Peyer's patch (tissue), 4 donors: ENCODE measurements around the gene ITIH5. TPM values are rescaled to one million over a fixed set of nuclear protein-coding genes. Genes with fewer than 3 reads are reported as not detected.
"Not testable (repeated sequence)": the region's sequence is repeated elsewhere in the genome, so short reads cannot be mapped to it uniquely, and the experiment has no call there.

ENCODE experiments used
- DNase-seq, 3 donors: peaks; one replicate each; pipeline ENCODE4 v3.0.0-alpha.2; 2017 to 2019
- H3K27ac ChIP-seq, 4 donors: fragments of 200-600 bp; sonication (generic); one replicate each; pipeline ENCODE4 v1.5.1; 2016 to 2019
- H3K27me3 ChIP-seq, 2 donors: fragments of 200-600 bp; sonication (generic); one replicate each; pipeline ENCODE4 v1.5.1; 2019
- H3K36me3 ChIP-seq, 3 donors: fragments of 200-600 bp; sonication (generic); one replicate each; pipeline ENCODE4 v1.5.1; 2016 to 2019
- H3K4me1 ChIP-seq, 4 donors: fragments of 200-600 bp; sonication (generic); one replicate each; pipeline ENCODE4 v1.5.1; 2016 to 2019
- H3K4me3 ChIP-seq, 4 donors: fragments of 200-600 bp; sonication (generic); 1 replicate in 3 of 4; 2 replicates in 1 of 4; pipeline ENCODE4 v1.5.1; 2016 to 2019; ENCODE audit warnings: mild to moderate bottlenecking in 1 of 4
- H3K9me3 ChIP-seq, 4 donors: fragments of 200-600 bp; sonication (generic); one replicate each; pipeline ENCODE4 v1.5.1; 2016 to 2019; ENCODE audit warnings: mild to moderate bottlenecking in 1 of 4
- POLR2A ChIP-seq, 2 donors: fragments of 450-650 bp; IDR thresholded peaks; one replicate each; pipeline ENCODE4 v1.5.1; 2017; ENCODE audit warnings: antibody characterized with exemption in 2 of 2, mild to moderate bottlenecking in 2 of 2, moderate library complexity in 2 of 2
- total RNA-seq, 4 donors: library from RNA; depleted of rRNA; stranded (reverse); fragments of >200 nt; gene quantifications; one replicate each; pipeline ENCODE4 v1.1.0, GENCODE V29; 2016
- TF ChIP-seq, protein P1 (sequence below), 6 experiments: fragments of 450-650 bp in 4 of 6; fragments of 200-600 bp in 2 of 6; sonication (generic) in 1 of 6; IDR thresholded peaks; one replicate each; pipeline ENCODE4 v1.5.1; 2017 to 2019; ENCODE audit warnings: antibody characterized with exemption in 6 of 6, mild to moderate bottlenecking in 3 of 6, moderate library complexity in 1 of 6

Gene ITIH5
- total RNA-seq = 10 to 100 TPM in 1 of 4 donors, 1 to 10 TPM in 3; 1.9 to 29.7 (median 4.9) TPM

DNA sequence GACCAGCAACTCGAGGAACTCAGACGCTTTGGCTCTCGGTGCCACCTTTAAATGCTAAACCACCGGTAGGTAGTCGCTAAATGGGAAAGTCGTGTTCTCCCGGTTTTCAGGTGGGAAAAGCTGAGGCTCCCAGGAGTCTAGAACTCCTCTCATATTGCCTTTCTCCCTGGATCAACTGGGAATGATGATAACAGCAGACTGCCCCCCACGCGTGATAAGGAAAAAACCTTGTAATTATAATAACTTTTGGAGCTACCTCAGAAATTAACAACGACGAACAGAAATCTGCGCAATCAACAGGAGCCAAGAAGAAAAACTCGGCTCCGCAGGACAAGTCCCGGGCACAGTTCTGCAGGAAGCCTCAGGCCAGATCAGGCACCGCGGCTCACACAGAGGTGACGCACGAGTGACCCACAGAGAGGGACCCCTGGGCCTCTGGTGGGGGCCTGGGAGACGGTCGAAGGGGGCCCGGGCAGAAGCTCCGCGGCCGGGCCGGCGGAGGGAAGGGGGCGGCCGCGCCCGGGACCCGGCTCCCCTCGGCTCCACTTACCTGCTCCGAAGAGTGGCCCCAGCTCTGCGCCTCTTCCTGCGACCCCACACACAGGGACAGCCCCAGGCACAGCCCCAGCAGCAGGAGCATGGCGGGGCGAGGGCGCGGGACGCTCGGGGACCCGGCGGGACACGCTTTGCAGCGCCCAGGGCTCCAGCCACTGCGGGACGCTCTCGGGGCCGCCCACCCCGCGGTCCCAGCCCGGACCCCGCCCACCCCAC lies at the start of gene ITIH5:
Gene ITIH5, minus strand, starts transcription at position 714 of the 771 bp plus-strand sequence. Its CDS starts 74 bp downstream, at position 640.
- no peak for DNase-seq

DNA sequence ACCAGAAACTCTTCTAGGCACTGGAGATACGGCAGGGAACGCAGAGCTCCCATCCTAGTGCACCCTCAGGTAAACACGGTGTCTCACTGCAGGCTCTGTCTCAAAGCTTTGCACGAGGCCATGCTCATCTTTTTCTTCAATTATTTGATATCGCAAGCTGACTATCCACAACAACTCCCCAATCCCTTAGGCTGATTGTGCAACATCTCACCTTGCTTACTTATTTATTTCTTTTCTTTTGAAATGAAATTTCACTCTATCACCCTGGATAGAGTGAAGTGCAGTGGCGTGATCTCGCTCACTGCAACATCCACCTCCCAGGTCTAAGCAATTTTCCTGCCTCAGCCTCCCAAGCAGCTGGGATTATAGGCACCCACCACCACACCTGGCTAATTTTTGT lies 48.7 kb upstream of the ITIH5 start:
- no peaks in the 10 kb centered on the region for H3K36me3 ChIP-seq
- no peaks in the 10 kb centered on the region for H3K4me1 ChIP-seq
- no peak for DNase-seq
- no peak overlapping the region for H3K27ac ChIP-seq
- H3K27me3 ChIP-seq = no peaks in the 10 kb centered on the region
- H3K9me3 ChIP-seq = no peaks in the 10 kb centered on the region
- TF ChIP-seq, protein P1, sequence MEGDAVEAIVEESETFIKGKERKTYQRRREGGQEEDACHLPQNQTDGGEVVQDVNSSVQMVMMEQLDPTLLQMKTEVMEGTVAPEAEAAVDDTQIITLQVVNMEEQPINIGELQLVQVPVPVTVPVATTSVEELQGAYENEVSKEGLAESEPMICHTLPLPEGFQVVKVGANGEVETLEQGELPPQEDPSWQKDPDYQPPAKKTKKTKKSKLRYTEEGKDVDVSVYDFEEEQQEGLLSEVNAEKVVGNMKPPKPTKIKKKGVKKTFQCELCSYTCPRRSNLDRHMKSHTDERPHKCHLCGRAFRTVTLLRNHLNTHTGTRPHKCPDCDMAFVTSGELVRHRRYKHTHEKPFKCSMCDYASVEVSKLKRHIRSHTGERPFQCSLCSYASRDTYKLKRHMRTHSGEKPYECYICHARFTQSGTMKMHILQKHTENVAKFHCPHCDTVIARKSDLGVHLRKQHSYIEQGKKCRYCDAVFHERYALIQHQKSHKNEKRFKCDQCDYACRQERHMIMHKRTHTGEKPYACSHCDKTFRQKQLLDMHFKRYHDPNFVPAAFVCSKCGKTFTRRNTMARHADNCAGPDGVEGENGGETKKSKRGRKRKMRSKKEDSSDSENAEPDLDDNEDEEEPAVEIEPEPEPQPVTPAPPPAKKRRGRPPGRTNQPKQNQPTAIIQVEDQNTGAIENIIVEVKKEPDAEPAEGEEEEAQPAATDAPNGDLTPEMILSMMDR (IDR thresholded peaks at IDR 0.05) = no peak
- TF ChIP-seq POLR2A (IDR thresholded peaks at IDR 0.05) = no peak
- no peak overlapping the region for H3K4me3 ChIP-seq

More for the DNA sequence above, at the start of gene ITIH5:
- H3K36me3 ChIP-seq = no peaks in the 10 kb centered on the region
- H3K9me3 ChIP-seq = peaks cover 0 to 5% (median 0%) of the 10 kb centered on the region in 4 donors
- H3K4me3 ChIP-seq = peak within 1 kb of the TSS; percentile 43 to 61 (median 56)
- H3K27me3 ChIP-seq = peaks cover 0 to 5% of the 10 kb centered on the region in 2 donors
- TF ChIP-seq POLR2A (IDR thresholded peaks at IDR 0.05) = no peak
- TF ChIP-seq, protein P1 (IDR thresholded peaks at IDR 0.05) = no peak
- peak within 1 kb of the TSS in 3 of 4 donors; percentile 46 to 57 (median 49) for H3K27ac ChIP-seq
- no peaks in the 10 kb centered on the region for H3K4me1 ChIP-seq

DNA sequence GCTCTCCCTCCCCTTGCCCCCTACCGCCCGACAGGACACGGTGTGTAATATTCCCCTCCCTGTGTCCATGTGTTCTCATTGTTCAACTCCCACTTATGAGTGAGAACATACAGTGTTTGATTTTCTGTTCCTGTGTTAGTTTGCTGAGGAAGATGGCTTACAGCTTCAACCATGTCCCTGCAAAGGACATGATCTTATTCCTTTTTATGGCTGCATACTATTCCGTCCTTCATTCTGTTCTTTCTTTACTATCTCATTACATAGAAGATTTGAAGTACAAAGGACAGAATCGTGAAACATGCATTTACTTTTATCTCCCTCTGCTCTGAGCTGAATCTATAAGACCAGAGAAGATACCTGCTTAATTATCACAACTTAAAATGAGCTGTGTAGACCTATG lies 44.3 kb upstream of the ITIH5 start:
- not testable (repeated sequence) for H3K4me1 ChIP-seq, DNase-seq, H3K27me3 ChIP-seq, H3K36me3 ChIP-seq, H3K27ac ChIP-seq, H3K4me3 ChIP-seq, H3K9me3 ChIP-seq

DNA sequence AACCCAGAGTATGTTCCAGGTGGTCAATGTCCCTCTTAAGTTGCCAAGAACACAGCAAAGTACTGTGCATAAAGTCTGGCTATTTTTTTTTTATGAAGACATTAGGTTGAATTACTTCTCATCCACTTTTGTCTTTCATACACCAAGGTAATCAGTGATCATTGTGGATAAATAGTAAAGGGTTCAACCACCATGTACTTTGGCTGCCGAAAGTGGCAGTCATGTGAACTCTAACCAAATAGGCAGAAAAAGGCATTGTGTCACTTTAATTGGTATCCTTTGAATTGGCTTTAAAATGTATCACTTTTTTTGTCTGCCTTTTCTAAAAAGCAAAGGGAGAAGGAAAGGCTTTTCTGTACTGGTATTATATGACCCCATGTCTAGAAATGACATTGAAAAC lies 43.7 kb upstream of the ITIH5 start:
- no peaks in the 10 kb centered on the region for H3K4me1 ChIP-seq
- no peak for TF ChIP-seq POLR2A (IDR thresholded peaks at IDR 0.05)
- TF ChIP-seq, protein P1 (IDR thresholded peaks at IDR 0.05) = no peak
- H3K4me3 ChIP-seq = no peak overlapping the region
- no peaks in the 10 kb centered on the region for H3K27me3 ChIP-seq
- DNase-seq = no peak
- no peak overlapping the region for H3K27ac ChIP-seq
- H3K36me3 ChIP-seq = no peaks in the 10 kb centered on the region
- H3K9me3 ChIP-seq = no peaks in the 10 kb centered on the region

DNA sequence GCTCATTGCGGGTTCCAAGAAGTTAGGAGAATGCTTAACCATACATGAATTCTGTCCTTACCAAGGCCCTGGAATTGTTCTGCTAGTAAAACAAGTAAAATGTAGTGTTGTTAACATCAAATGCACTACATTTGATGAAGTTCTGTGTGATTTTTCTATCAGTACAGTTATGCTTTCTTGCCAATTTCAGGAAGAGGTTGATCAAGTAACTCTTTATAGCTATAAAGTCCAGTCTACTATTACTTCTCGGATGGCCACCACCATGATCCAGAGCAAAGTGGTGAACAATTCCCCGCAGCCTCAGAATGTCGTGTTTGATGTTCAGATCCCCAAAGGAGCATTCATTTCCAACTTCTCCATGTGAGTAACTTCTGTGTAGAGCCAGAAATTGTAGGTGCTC lies 42.1 kb upstream of the ITIH5 start:
- DNase-seq = no peak
- no peak for TF ChIP-seq POLR2A (IDR thresholded peaks at IDR 0.05)
- TF ChIP-seq, protein P1 (IDR thresholded peaks at IDR 0.05) = no peak
- H3K27me3 ChIP-seq = no peaks in the 10 kb centered on the region
- no peak overlapping the region for H3K4me3 ChIP-seq
- no peaks in the 10 kb centered on the region for H3K4me1 ChIP-seq
- H3K36me3 ChIP-seq = no peaks in the 10 kb centered on the region
- no peaks in the 10 kb centered on the region for H3K9me3 ChIP-seq
- no peak overlapping the region for H3K27ac ChIP-seq

DNA sequence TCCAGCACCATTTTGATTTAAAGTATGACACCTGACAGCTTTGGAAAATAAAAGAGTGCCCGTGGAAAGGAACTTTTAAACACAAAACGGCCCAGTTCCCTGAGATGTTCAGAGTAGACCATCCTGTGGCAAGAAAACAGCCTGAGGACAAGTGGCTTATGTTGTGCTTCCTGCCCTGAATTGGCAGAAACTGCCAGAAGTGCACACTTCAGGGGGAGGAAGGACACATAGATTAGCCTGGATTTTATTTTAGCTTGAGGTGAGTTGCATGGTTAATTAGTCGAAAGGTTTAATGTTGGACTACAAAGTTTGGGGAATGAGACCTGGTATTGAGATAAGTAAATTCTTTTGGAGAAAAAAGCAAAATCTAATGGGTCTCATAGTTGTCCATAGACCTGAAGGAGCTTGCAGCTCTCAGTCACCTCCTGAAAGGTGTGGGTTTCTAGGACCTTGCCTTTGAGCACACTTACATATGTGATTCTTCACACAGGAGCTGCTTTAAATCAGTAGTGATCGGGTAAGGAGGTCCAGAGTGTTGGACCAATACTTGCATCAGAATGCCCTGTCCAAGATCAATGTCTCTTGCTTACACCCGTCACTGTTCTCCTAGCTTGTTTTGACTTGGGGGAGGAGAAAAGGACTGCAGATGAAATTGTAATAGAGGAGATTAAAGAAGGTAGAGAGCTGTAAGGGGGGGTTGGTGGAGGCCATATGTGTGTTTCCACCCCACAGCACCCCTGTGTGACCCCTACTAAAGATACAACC lies 41.3 kb upstream of the ITIH5 start:
- no peak overlapping the region for H3K4me3 ChIP-seq
- H3K27ac ChIP-seq = no peak overlapping the region
- no peaks in the 10 kb centered on the region for H3K36me3 ChIP-seq
- H3K27me3 ChIP-seq = no peaks in the 10 kb centered on the region
- H3K9me3 ChIP-seq = no peaks in the 10 kb centered on the region
- TF ChIP-seq POLR2A (IDR thresholded peaks at IDR 0.05) = no peak
- TF ChIP-seq, protein P1 (IDR thresholded peaks at IDR 0.05) = no peak
- no peaks in the 10 kb centered on the region for H3K4me1 ChIP-seq
- DNase-seq = no peak
